Lower leg skin (tissue), 4 donors: ENCODE results near the gene TTC7B. TPM values are rescaled to one million over a fixed set of nuclear protein-coding genes. Genes with fewer than 3 reads are reported as not detected.

Experiments
- DNase-seq, 2 donors: peaks; one replicate each; pipeline ENCODE4 v3.0.0-alpha.2; 2019; ENCODE audit warnings: low spot score in 2 of 2
- H3K4me3 ChIP-seq: fragments of 200-600 bp; sonication (generic); 2 replicates; pipeline ENCODE4 v1.5.1; 2017; ENCODE audit warnings: mild to moderate bottlenecking, low read depth; ENCODE audit not compliant: poor library complexity, severe bottlenecking
- CTCF ChIP-seq, 3 donors: fragments of 450-650 bp; IDR thresholded peaks; one replicate each; pipeline ENCODE4 v1.5.1; 2016; ENCODE audit warnings: antibody characterized with exemption in 3 of 3, mild to moderate bottlenecking in 3 of 3, moderate library complexity in 2 of 3
- POLR2A ChIP-seq, 2 donors: fragments of 450-650 bp; IDR thresholded peaks; one replicate each; pipeline ENCODE4 v1.6.1; 2016 to 2017; ENCODE audit warnings: antibody characterized with exemption in 2 of 2, mild to moderate bottlenecking in 1 of 2, moderate library complexity in 1 of 2
- WGBS, 2 donors: methylation state at CpG; one replicate each; pipeline ENCODE4 v1.1.5; 2018; 5-methylcytosine and 5-hydroxymethylcytosine counted together
- intact Hi-C: fragments of 100-400 bp; cut with DNase I; formaldehyde crosslinking; loops from one replicate; pipeline ENCODE4 v1.15.0; 2023; ENCODE audit warnings: low total_unique reads
- total RNA-seq, 4 donors: library from RNA; depleted of rRNA; stranded (reverse); fragments of >200 nt; gene quantifications; one replicate each; pipeline ENCODE4 v1.1.0, GENCODE V29; 2016

Gene TTC7B
- total RNA-seq, 4 donors from 2014 or later: 10.3 to 28.7 (median 20.2) TPM

DNA sequence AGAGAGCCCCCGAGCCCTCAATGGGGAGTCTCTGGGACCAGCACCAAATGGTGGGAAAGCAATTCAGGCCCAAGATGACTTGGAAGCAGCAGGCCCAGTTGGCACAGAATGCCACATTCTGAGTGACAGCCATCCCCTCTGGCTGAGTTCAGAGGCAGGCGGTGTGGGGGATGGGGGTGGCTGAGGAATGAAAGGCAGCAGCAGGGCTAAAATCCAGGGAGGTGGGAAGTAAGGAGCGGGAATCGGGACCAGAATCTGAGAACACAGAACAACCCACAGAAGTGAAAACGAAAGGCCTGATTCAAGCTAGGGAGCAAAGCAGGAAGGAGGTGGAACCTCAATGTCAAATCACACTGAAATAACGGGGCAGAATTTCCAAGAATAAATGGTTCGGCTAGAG is 248.2 kb downstream of the TTC7B start:
- no peak for DNase-seq
- no peak overlapping the region for H3K4me3 ChIP-seq
- intact Hi-C loops: no loop called here
- 75 to 78% methylated on average over 7 of the region's 7 CpGs for WGBS, 2 donors
- no peak for TF ChIP-seq CTCF (IDR thresholded peaks at IDR 0.05)
- TF ChIP-seq POLR2A (IDR thresholded peaks at IDR 0.05): no peak

- no peak for DNase-seq
- intact Hi-C loops: no loop called here
- WGBS, 2 donors: 86 to 87% methylated on average over 11 of the region's 11 CpGs
- TF ChIP-seq POLR2A (IDR thresholded peaks at IDR 0.05) (no peak), CTCF (IDR thresholded peaks at IDR 0.05) (no peak)
- no peak overlapping the region for H3K4me3 ChIP-seq
These were observed 249.0 kb downstream of the TTC7B start for GRCh38 chr14:90567191-90567590.

GRCh38 chr14:90566481-90566880 is 249.7 kb downstream of the TTC7B start:
- WGBS, 2 donors: 95 to 97% methylated on average over 4 of the region's 4 CpGs
- no peak for DNase-seq
- TF ChIP-seq POLR2A (IDR thresholded peaks at IDR 0.05) (no peak), CTCF (IDR thresholded peaks at IDR 0.05) (no peak)
- intact Hi-C loops: no loop called here
- H3K4me3 ChIP-seq: no peak overlapping the region

GRCh38 chr14:90564496-90564895 is 251.7 kb downstream of the TTC7B start:
- TF ChIP-seq CTCF (IDR thresholded peaks at IDR 0.05) (no peak), POLR2A (IDR thresholded peaks at IDR 0.05) (no peak)
- 98% methylated on average over 4 of the region's 4 CpGs for WGBS, 2 donors
- intact Hi-C loops: no loop called here

GRCh38 chr14:90562652-90563051 is 253.6 kb downstream of the TTC7B start:
- TF ChIP-seq POLR2A (IDR thresholded peaks at IDR 0.05): no peak
- no peak for TF ChIP-seq CTCF (IDR thresholded peaks at IDR 0.05)
- H3K4me3 ChIP-seq: no peak overlapping the region
- WGBS, 2 donors: 78 to 82% methylated on average over 6 of the region's 6 CpGs
- no peak for DNase-seq
- intact Hi-C loops: no loop called here

More at GRCh38 chr14:90564496-90564895, 251.7 kb downstream of the TTC7B start:
- no peak overlapping the region for H3K4me3 ChIP-seq
- no peak for DNase-seq

DNA sequence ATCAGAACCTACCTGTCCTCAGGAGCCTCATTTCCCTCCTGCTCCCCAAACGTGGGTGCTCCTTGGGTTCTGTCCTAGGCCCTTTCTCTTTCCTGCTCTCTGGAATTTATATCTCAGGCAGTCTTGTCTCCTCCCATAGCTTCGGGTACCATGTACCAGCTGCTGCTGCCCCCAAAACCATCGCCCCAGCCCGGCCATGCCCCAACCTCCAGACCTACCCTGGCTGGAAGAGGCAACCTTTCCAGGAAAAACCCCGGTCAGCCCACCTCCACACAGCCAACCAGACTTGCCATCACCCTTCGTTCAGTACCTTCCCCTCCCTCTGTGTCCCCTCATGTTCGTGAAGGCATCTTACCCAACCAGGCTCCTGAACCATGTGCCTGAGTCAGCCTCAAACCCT is 254.3 kb downstream of the TTC7B start:
- H3K4me3 ChIP-seq: no peak overlapping the region
- no peak for DNase-seq
- TF ChIP-seq POLR2A (IDR thresholded peaks at IDR 0.05) (no peak), CTCF (IDR thresholded peaks at IDR 0.05) (no peak)
- WGBS, 2 donors: 94% methylated on average over 7 of the region's 7 CpGs
- intact Hi-C loops: no loop called here
